Fibroblast of skin of left biceps (primary cell): ENCODE measurements around the gene TAB2.
"Not testable (repeated sequence)": the region's sequence is repeated elsewhere in the genome, so short reads cannot be mapped to it uniquely, and the experiment has no call there.

Experiments
- DNase-seq, 2 experiments: peaks; one replicate each; pipeline ENCODE4 v3.0.0-alpha.2; 2013; ENCODE audit warnings: low read depth in 2 of 2

The TAB2 gene

DNA sequence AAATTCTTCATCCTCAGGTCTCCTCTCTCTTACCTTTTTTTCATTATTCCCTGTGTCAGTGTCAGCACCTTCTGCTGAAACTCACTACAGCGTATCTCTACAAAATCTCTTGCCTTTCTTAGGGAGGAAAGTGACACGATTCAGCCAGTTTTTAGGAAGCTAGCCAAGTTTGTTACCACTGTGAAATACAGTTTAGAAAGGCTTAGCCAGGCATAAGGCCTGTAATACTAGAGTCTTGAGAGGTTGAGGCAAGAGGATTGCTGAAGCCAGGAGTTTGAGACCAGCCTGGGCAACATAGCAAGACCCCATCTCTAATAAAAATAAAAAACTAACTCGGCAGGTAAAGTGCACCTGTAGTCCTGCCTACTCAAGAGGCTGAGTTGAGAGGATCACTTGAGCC is 16.7 kb downstream of the TAB2 start:
- DNase-seq = no peak

DNA sequence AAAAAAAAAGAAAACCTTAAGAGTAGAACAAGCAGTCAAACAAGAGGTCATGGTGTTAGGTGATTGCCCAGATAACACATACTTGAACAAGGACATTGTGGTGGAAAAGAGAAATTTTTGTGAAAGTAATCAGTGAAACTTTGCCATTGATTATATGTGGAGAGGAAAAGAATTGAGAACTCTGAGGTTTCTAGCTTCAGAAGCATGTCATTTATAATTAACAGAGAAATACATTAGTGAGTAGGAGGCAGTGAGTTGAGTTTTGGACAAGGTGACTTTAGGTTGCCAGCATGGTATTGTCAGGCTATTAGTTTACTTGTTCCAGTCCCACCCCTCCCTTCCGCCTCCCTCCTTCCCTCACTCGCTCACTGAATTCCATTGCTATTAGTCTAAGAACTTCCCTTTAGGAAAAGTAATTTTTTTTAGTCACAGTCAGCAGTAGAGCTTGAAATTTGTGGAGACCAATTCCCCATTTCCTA is 17.2 kb downstream of the TAB2 start:
- DNase-seq = no peak

DNA sequence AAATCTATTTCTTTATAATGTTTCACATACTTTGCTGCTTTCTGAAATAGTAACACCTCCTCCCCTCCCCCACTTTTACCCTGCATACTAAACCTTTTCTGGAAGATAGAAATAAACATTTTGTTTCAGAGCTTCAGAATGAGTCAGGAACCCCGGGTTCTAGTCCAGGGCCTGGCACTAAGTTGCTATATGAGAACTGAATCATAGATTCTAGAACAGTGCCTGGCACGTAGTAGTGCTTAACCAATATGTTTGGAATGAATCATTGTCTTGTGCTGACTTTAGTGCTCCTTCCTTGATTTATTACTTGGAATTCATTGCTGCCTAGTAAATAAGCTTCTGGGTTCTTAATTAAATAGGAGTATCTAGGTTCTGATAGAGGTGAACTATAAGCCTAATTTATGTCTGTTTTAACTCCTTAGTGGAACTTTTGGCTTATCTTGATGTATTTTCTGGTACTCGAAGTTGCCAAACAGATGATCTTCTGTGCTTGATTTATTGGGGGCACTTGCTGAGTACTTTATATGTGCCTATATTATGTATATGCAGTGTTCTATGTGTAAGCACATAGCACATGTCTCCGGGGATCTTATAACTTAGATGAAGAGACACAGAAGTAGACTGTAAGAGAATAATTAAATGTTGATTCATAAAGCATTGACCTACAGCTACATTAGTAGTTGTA is 18.6 kb downstream of the TAB2 start:
- DNase-seq = no peak

DNA sequence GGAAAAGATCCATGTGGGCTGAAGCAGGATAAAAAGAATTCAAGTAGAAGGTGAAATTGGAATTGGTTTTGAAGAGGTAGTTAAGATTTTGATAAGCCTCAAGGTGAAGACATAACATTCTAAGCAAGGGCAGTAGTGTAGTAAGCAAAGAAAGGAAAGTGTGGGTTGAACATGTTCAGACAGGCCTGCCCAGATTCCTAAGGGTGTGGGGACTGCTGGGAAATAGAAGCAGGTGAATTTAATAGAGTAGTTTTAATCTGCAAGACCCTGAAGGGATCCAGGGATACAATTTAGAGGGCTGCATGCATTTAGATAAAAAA is 19.1 kb downstream of the TAB2 start:
- DNase-seq = no peak

DNA sequence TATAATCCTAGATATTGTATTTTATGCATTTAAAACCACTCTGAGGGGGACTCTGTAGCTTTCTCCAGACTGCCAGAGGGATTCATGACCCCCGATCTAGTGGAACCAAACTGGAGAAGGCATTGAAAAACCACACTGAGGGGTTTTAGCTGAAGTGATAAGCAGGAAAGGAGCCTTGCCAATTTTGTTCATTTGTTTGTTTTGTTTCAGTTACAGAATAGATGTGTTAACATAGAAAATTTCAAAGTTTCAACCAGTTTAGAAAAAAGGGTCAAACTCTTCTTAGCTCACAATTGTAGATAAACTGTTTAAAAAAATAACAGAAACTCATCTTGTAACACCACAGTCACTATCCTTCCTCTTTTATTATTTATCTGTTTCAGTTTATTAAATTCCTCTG is 19.8 kb downstream of the TAB2 start:
- DNase-seq = no peak

DNA sequence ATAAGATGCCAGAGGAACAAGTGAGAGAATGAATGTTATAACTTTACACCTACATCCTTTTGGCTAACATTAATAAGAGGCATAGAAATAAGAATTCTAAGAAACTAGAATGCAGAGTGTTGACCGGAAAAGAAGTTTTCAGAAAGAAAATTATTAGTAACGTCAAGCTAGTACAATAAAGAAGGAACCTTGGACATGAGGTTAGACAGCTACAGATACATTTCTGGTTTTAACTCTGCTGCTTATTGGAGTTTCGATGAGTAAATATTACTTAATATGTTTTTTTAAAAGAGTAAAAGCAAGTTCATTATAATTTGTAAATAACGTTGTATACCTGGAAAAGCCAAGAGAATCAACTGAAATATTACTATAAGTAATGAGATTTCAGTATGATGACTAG is 22.7 kb downstream of the TAB2 start:
- DNase-seq = no peak

DNA sequence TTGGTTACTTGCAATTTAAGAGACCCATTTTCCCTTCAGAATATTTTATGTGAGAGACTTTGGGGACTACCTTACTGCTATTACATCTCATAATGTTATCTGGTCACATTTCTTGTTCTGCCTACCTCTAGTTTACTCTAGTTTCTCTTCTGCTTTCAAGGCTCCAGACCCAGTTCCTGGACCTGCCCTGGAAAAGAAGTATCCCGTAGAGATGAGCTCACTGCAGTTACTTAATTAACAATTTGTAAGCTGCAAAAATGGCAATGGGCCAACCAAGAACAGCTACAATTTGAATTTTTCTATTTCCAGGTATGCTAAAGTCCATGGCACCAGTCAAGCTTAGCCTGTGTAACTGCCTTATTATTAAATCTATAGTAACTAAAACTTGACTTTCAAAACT is 25.0 kb downstream of the TAB2 start:
- no peak for DNase-seq

DNA sequence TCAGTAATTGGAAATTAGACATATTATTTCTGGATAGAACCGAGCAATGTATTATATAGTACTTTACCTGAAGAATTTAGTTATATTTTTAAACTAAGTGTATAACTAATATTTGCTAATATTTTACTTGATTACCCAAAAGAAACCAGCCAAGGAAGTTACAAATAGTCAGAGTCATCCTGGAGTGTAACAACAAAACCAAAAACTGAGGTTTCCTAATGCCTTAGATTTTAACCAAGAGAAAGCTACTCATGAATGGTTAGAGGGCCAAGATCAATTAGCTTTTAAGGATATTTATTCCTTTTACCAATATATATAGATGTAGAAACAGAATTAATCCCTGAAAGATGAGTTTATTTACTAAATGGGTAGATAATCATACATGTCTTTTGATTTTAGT is 26.0 kb downstream of the TAB2 start:
- no peak for DNase-seq

DNA sequence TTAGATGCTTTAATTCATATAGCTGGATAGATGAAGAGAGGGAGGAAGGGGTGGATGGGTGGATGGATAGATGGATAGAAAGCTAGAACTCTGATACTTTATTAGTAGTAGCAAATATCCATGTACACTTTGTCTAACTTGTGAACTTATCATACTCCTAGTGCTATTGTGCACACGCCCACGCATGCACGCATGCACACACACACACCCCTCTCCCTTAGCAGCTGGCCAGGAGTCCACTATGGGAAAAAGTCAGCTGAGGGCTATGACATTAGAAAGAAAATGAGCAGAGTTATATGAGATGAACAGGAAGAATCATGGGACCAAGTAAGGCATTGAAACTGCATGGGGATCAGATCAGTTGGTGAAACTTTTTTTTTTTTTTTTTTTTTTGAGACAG is 28.6 kb downstream of the TAB2 start:
- no peak for DNase-seq

DNA sequence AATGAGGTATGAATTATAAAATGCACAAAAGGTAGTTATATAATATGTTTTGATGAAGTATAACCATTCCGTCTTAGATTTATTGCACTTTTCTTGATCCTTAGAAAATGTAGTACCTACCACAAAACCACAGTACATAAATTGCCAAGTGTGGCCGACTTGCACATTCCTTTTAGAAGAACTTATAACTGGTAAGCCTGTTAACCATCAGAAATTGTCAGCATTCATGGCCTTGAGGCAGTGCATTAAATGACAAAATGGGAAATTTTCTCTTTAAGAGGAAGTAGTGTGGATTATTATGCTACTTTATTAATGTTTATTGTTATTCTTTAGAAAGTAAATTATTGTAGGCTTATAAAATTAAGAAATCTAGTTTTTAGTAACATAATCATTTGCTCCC is 29.6 kb downstream of the TAB2 start:
- DNase-seq = no peak

DNA sequence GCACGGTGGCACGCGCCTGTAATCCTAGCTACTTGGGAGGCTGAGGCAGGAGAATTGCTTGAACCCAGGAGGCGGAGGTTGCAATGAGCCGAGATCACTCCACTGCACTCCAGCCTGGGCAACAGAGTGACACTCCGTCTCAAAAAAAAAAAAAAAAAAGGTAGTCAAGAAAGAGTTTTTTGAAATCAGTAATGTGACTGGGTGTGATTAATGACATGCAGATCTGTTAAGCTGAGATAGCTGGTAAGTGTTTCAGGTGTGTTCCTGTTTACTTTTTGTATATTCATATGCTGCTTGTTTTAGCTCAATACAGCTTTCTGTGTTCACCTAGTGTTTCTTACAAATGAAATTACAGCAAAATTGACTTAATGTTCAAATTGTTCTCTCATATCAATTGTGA is 31.8 kb downstream of the TAB2 start:
- DNase-seq = not testable (repeated sequence)

DNA sequence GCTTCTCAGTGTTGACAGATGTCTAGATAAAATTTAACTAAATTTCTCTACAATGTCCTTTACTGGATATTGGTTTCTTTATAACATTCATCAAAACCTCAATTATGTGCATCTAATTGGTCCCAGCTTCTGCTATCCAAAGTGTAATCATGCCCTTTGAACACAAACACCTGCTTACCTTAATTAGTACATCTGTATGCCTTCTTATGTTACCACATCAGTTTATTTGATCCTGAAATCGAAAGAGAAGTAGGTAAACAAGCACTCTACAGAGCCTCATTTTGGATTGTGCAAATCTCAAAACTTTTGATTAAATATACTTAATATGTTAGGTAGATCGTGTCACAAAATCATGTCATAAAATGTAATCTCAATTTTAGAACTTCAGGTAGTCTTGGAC is 36.5 kb downstream of the TAB2 start:
- no peak for DNase-seq

DNA sequence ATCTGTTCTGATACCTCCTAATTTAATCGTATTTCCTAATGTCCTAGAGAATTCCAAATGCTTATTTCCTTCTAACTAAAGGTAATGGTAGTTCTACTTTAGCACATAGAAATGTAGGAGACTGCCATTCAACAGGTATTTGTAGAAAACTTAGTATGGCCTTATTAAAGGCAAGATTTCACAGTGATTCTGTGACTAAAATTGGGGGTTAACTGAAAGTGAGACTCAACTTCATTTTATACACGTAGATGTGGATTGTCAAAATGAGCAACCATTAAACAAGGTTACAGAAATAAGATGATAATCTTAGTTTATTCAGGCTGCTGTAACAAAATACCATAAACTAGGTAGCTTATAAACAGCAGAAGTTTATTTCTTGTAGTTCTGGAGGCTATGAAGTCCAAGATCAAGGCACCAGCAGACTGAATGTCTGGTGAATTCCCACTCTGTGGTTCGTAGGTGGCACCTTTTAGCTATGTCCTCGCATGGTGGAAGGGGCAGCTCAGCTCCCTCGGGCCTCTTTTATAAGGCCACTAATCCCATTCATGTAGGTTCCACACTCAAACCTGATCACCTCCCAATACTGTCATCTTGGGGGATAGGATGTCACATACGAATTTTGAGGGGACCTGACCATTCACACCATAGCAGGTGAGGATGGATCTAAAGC is 38.7 kb downstream of the TAB2 start:
- DNase-seq = no peak

DNA sequence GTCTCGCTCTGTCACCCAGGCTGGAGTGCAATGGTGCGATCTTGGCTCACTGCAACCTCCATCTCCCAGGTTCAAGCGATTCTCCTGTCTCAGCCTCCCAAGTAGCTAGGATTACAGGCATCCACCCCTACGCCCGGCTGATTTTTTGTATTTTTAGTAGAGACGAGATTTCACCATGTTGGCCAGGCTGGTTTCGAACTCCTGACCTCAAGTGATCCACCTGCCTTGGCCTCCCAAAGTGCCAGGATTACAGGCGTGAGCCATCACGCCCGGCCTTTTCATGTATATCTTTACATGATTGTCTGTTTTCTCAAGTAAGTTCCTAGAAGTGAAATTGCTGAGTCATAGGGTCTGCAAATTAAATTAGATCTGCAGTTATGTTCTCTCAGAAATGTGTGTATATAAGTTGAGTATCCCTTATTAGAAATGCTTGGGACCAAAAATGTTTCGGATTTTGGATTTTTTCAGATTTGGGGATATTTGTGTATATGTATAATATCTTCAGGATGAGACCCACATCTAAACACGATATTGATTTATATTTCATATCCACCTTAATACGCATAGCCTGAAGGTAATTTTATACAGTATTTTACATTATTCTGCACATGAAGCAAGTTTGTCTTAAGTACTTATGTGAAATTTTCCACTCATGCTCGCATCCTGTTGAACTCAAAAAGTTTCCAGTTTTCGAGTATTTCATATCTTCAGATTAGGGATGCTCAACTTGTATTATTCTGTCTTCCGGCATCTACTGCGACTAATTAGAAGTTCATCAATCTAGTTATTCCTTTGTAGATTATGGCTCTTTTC is 40.4 kb downstream of the TAB2 start:
- DNase-seq = no peak

DNA sequence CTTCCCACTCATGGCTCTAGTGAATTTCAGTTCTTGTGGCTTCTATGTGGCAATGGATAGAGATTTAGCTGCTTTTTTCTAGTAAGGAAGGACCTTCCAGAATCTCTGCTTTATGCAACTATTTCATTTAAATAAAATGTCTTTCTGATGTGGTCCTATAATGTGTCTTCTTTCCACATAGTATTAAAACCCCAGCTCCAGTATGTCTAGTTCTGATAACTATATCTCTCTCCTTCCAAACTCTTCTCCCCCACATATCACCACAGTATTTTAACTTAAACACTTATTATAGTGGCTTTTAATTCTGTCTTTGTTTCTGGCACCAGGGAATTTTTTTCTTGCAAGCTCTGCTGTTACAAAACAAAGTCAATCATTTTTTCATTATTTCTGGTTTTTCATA is 41.9 kb downstream of the TAB2 start:
- no peak for DNase-seq

DNA sequence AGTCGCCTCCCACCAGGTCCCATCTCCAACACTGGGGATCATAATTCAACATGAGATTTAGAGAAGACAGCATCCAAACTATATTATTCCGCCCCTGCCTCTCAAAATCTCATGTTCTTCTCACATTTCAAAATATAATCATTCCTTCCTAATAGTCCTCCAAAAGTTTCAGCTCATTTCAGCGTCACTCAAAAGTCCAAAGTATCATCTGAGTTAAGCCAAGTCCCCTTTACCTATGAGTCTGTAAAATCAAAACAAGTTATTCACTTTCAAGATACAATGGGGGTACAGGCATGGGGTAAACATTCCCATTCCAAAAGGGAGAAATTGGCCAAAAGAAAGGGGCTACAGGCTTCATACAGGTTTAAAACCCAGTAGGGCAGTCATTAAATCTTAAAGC is 43.0 kb downstream of the TAB2 start:
- no peak for DNase-seq

DNA sequence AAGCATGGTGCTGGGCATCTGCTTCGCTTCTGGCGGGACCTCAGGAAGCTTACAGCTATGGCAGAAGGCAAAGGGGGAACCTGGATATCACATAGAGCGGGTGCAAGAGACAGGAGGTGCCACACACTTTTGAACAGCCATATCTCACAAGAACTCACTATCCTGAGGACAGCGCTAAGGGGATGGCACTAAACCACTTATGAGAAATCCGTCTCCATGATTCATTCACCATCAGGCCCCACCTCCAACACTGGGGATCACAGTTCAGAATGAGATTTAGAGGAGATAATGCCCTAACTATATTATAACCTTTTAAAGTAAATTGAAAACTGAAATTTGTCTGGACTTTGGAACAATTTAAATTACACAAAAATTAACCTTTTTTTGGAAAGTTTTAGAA is 44.8 kb downstream of the TAB2 start:
- no peak for DNase-seq

DNA sequence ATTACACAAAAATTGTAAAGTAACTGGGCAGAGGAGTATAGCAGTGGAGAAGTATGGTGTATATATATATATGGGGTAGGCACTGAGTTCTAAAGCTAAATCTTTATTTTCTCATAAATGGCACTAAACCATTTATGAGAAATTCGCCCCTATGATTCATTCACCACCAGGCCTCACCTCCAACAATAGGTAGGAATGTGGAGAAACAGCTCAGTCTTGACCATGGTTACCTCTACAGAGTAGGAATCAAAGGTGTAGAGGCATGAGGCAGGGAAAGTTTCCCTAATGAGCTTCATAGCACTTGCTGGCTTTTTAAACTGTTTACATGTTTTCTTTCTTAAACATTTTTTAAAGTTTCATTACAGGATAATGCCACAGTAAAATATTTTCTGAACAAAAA is 45.6 kb downstream of the TAB2 start:
- no peak for DNase-seq

DNA sequence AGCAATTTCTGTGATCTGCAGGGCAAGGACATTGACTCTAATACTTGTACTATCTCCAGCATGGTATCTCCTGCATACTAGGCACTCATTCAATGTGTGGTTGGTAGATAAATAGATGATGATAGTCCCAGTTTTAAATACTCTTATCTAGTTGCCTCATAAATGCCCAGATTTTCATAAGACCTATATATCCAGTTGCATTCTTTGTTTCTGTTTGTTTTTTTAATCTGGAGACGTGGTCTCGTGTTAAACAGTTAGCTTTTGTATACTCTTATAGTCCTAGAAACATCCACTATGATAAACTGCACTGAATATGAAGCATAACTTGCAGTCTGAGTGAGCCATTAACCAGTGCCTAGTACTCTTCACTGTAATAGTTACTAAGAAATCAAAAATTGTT is 47.0 kb downstream of the TAB2 start:
- no peak for DNase-seq

DNA sequence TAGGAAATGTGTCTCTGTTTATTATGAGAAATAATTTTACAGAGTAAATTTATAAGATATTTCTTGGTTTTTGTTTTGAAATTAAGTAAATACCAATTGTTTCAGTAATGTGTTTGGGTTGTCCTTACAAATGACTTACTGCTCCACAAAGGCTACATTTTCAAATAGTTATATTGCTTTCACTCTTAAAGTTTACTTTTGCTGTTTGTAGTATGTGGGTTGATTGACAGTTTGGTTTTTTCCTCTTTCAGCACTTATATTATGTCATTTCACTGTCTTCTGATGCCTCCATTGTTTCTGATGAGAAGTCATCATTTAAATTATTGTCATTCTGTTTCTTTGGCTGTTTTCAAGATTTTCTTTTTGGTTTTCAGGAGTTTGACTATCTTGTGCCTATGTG is 47.7 kb downstream of the TAB2 start:
- DNase-seq = no peak

DNA sequence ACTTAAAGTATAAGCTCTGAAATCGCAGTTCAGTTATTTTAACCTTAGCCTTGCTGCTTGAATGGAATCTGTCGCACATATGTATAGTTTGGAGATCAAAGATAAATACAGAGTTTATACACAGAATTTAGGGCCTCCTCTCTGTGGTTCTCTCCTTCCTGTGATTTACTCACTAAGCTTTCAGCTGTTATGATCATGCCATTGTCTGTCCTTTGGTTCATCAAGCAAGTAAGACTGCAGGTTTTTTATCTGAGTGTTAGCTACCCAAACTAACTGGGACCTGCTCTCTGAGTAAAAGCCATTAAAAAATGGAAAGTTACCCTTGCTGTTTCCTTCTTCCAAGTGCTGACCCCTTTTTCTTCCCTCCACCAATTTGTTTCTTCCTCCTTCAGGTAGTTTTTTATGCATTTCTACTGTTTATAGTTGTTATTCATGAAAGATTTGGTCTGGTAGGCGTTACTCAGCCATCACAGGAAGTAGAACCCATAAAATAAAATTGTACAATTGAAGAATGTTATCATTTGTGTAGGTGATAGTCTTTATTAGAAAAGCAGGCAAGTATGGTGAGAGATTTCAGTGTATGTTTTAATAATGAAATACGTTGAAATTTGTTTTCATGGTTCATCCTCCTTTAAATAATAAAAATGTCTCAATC is 48.9 kb downstream of the TAB2 start:
- DNase-seq = no peak

DNA sequence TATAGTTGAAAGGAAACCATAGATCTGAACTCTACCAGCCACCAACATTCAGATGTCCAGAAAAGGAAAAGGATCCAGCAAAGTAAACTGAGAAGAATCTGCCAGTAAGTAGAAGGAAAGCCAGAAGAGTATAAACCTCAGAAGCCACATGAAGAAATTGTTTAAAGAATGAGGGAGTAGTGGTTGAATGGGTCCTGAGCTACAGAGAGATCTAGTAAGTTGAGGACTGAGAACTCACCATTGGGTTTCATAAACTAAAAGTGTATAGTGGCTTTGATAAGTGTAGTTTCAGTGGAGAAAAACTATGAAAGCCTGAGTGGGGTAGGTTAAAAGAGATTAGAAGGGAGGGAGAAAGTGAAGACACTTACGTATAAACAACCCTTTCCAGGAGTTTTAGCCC is 50.6 kb downstream of the TAB2 start:
- no peak for DNase-seq

DNA sequence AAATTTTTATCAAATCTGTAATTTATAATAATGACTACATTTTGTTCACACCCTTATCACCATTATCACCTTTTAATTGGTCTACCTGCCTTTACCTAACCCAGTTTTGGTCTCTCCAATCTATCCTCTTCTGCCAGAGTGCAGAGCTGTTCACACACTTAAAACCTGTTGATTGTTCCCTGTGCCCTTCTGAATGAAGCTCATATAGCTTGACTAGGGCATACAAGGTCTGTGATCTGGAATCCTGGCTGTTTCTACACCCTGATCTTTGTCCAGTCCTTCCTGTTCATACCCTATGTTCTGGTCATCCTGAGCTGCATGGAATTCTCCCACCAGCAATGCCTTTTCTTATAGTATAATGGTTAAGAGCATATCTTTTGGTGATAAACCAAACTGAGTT is 53.6 kb downstream of the TAB2 start:
- DNase-seq = no peak
